GM18519 (cell line): ENCODE results near the gene CEP97.
"Not testable (repeated sequence)": the region's sequence is repeated elsewhere in the genome, so short reads cannot be mapped to it uniquely, and the experiment has no call there.

Experiments
- ATAC-seq: cut with Tn5 transposase; IDR thresholded peaks from one replicate; pipeline ENCODE4 v1.9.1; 2021; ENCODE audit warnings: mild to moderate bottlenecking, moderate library complexity; ENCODE audit not compliant: unreplicated experiment, low FRiP score

The CEP97 gene, protein sequence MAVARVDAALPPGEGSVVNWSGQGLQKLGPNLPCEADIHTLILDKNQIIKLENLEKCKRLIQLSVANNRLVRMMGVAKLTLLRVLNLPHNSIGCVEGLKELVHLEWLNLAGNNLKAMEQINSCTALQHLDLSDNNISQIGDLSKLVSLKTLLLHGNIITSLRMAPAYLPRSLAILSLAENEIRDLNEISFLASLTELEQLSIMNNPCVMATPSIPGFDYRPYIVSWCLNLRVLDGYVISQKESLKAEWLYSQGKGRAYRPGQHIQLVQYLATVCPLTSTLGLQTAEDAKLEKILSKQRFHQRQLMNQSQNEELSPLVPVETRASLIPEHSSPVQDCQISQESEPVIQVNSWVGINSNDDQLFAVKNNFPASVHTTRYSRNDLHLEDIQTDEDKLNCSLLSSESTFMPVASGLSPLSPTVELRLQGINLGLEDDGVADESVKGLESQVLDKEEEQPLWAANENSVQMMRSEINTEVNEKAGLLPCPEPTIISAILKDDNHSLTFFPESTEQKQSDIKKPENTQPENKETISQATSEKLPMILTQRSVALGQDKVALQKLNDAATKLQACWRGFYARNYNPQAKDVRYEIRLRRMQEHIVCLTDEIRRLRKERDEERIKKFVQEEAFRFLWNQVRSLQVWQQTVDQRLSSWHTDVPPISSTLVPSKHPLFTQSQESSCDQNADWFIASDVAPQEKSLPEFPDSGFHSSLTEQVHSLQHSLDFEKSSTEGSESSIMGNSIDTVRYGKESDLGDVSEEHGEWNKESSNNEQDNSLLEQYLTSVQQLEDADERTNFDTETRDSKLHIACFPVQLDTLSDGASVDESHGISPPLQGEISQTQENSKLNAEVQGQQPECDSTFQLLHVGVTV

DNA sequence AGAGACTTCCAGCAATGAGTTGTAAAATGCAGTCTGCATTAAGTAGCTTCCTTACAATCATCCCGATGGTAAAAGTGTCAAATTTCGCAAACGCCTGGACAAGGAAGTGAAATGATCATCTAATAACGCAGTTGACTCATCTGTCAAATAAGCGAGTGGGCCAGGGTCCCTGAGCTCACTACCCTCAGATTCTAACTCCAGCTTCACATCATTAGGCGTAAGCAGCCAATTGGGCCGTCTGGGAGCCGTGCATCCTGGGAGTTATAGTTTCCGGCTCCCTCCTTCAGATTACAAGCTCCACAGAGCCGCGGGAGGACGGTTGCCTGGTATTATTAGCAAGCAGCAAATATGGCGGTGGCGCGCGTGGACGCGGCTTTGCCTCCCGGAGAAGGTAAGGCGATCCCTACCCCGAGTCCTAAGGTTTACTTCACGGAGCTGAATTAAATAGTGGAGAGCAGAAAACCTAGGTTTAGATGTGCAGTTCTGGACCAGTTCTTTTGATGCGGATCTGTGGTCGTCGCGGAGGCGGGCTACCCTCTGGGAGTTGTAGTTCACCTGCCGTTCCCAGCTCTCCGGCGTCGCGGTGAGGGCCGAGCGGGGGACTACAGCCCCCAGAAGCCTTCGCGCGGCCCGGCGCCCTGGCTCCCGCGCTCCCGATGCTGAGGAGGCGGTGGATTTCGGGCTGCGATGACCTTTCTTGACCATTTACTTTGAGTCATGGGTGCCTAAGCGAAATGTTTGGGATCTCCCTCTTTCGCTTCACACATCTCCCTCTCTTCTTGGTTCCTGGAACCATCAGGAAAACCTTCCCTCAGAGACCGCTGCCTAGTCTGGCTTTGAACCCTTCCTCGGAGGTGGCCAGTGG, at the start of gene CEP97:
TSS of gene CEP97 (plus strand) at position 286 of the 865 bp plus-strand sequence. CDS start at position 349, 63 bp downstream.
- ATAC-seq = peak; percentile 68

DNA sequence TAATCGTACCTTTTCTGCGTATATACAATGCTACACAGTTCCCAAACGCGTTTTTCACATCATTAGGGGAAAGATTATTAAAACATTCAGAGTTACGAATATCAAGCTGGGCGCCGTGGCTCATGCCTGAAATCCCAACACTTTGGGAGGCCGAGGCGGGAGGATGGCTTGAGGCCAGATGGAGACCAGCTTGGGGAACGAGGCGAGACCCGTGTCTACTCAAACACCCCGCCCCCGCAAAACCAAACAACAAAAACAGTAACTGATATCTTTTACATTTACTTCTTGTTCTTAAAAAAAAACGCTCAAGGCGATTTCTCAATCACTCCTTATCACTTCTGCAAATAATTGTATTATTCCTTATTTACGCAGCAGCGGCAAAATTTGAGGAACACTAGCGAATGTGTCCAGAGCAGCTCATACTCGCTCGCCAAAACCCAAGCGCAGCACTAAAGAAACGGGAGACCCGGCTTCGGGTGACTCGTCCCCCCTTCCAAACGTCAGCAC, 48.7 kb upstream of the CEP97 start:
- no peak for ATAC-seq

DNA sequence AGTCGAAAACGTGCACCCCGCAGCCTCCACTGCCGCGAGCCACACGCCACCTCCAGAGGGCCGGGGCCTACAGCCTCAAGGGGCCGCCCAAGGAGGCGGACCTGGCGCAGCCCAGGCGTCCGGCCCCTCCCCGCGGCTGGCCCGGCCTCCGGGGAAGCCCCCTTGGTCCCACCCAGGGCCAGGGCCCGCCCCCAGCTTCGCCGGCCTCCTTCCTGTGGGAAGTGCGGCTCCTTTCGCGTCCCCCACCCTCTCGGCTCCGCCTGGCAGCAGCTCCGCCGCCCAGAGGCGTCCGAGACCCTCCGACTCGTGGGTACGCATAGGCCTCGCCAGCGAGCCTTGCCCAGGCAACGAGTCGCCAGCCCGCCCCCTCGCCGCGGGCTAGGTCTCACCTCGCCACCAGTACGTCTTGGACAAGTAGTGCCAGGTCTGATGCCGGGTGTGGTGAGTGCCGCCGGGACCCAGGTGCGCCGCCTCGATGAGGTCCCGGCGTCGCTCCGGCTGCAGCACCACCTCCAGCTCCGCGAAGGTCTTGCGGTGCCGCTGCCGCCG, 48.1 kb upstream of the CEP97 start:
- peak; percentile 80 for ATAC-seq

DNA sequence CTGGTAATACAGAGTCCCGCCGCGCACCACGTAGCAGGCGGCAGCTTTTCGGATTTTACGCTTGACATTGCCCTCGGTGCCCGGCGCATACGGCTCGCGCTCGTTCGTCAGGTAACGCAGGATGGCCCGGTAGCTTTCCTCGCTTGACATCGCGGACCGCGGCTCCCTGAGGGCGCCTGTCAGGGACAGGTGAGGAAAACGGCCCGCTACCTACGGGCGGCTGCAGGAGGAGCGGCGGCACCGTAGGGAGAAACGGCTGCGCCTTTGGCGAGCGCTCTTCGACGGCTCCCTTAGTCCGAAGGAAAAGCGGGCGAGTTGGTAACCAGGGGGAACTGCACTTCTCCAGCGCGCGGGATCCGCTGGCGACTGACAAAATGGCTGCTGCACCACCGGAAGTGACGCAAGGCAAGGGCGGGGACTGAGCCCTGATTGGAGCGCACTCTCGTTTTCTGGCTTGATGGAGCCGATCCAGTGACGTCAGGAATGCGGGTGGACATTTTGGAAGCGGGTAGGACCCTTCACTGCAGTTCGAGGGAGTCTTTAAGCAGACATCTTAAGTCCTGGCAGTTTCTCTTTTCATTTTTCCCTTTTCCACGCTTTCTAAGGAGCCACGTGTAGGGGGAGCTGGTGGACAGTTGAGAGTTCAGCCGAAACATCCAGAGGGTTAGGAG, 47.5 kb upstream of the CEP97 start, which contains the start of gene ZBTB11:
TSS of gene ZBTB11 (minus strand) at position 368 of the 671 bp plus-strand sequence. CDS start at position 150, 218 bp downstream.
- ATAC-seq = peak; percentile 65

DNA sequence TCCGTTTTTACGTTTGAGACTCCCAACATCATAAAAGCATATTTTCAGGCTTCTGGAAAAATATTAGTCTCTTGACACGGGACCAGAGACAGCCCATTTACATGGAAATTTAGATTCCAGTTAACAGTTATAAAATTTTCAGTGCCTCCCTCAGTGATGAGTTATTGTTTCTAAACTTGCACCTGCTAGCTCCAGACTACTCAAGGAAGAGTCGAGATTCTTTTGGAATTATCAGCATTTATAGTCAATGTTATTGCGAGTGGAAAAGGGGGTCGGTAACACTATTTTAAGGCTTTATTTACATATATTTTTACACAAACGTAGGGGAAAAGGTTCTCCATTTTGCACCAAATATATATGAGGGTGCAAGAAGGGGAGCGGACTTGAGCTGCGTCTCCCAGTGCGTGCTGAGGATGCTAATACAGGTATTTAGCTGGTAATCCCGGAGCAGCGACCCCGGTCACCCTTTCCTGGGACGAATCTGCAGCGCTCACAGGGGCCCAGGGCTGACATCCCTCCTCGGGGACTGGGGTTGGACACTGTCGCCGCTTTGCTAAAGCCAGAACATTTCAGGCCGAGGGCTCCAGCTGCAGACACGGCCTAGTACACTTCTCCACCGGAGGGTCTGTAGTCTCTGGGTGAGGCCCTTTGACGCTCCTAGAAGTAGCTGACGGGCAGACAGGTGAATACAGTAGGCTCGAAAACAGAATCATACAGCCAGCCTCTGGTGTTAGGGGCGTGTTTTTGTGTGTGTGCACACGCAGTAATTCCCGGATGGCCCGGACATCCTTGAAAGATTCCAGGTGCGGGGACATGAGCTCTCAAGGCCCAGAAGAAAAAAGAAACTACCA, 46.8 kb upstream of the CEP97 start:
- no peak for ATAC-seq

DNA sequence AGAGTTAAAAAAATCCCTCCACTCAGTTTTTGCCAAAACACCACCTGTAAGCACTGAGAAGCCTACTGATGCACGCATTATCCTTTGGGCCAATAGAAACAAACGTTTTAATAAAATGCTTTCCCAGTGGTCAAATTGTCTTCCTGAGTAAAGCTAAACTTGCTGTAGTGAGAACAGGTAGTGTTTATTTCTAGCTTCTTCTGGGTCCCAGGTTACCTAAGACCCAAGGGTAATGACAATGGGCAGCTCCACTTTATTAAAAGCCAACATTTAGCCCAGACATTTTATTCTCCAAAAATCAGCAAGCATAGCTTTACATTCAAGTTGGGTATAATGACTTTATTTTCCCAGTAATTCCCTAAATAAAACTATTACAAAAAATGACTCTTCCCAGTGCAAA, 45.6 kb upstream of the CEP97 start:
- ATAC-seq = not testable (repeated sequence)

DNA sequence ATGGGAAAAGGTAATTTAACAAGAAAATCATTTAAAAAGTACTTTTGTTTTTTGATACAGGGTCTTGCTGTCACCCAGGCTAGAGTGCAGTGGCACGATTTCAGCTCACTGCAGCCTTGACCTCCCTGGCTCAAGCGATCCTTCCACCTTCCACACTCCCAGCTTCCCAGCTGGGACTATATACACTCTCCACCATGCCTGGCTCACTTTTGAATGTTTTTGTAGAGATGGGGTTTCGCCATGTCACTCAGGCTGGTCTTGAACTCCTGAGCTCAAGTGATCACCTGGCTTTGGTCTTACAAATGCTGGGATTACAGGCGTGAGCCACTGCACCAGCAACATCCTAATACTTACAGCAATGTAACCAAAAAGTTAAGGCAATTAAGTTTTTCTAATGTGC, 43.9 kb upstream of the CEP97 start:
- no peak for ATAC-seq

DNA sequence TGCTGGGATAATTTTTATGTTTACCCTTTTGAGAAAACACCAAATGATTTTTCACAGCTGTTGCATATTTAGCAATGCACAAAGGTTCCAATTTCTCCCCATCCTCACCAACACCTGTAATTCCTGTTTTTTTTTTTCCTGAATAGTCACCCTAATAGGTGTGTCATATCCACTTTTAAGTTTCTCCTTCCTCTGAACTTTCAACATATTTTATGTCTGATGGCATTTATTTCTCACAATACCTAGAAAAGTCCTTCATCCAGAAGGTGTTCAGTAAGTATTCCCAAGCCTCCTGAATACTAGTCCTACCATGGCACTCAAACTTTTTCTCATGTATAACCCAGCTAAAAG, 39.4 kb upstream of the CEP97 start:
- no peak for ATAC-seq

DNA sequence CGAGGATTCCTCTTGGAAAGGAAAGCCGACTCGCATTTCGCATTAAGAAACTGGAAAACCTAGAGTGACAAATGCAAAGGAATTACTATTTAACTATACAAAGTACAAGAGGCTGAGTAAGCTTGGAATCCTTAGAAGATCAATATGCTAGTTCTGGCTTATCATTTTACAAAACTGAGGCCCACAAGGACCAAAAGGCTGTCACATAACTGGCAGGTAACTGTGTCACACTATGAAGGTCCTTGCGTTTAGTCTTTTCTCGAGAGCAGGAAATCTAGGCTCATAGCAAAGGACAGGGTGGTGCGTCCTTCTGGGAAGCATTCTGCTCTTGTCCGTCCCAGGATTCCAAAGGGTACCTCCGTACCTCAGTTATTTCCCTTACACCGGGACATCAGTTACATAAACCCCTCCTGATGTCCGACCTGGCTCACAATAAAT, 38.5 kb upstream of the CEP97 start:
- ATAC-seq = no peak

DNA sequence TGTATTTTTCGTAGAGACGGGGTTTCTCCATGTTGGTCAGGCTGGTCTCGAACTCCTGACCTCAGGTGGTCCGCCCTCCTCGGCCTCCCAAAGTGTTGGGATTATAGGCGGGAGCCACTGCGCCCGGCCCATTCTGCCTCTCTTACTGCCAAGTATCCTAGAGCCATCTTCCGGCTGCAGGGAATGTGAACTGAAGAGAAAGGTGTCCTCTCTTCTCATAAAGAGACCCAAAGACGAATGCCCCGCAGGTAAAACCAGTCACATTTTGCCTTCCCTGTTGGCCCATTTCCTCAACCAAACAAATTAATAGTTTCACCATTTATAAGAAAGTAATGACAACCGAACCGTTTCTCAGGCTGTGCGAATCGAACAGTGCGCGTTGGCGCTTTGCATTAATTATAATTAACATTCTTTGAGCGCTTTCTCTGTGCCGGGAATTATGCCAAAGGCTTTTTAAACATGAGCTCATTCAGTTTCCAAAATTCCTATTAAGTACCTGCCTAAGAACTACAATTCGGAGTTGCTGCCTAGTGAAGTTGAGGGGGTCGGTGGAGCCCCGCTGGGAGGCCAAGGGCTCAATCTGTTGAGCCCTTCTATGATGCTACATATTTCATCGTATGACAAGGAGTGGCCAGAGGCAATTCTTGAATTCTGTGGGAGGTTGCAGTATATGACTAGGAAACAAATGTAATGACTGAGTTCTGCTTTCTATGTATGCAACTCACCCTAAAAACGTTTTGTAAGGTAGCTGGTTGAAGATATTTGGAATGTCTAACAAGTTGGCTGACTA, 37.1 kb upstream of the CEP97 start:
- no peak for ATAC-seq

DNA sequence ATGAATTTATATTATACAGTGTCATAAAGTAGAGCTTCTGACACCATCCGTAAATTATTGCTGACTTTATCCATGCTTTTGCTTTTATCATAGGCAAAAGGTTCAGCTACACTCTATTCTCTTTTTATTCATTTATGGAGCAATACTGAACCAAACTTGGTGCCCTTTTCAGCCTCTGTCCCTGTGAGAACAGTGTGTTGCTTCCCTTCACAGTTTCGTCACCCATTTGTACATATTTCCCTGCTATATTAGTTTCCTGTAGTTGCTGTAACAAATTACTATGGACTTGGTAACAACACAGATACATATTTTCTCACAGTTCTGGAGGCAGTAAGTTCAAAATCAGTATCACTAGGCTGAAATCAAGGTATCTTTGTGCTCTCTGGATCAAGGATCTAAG, 35.1 kb upstream of the CEP97 start:
- ATAC-seq = no peak

DNA sequence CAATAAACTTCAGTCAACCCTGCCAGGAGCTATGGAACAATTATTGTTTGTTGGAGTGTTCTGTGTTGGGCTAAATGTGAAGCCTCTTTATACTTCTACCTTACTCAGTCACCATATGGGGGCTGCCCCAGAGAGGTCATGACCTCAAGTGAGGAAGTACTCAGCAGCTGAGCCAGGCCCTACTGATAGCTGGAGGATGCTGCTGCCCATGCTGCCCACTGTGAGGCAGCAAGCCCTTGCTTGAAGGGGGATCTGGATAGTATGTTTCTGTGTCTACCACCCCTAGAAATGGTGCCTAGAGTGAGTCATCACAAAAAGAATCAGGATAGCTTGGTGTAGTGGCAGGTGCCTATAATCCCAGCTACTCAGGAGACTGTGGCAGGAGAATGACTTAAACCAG, 33.4 kb upstream of the CEP97 start:
- no peak for ATAC-seq

DNA sequence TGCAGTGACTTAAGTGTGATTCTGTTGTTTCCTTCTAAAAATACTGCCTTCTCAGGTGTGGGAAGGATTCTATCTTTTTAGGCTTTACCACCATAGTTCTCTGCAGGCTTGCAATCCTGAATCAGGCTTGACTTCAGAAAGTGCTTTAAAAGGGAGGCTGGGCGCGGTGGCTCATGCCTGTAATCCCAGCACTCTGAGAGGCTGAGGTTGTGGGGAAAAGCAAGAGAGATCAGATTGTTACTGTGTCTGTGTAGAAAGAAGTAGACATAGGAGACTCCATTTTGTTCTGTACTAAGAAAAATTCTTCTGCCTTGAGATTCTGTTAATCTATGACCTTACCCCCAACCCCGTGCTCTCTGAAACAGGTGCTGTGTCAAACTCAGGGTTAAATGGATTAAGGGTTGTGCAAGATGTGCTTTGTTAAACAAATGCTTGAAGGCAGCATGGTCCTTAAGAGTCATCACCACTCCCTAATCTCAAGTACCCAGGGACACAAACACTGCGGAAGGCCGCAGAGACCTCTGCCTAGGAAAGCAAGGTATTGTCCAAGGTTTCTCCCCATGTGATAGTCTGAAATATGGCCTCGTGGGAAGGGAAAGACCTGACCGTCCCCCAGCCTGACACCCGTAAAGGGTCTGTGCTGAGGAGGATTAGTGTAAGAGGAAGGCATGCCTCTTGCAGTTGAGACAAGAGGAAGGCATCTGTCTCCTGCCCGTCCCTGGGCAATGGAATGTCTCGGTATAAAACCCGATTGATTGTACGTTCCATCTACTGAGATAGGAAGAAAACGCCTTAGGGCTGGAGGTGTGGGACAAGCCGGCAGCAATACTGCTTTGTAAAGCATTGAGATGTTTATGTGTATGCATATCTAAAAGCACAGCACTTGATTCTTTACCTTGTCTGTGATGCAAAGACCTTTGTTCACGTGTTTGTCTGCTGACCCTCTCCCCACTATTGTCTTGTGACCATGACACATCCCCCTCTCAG, 32.4 kb upstream of the CEP97 start:
- not testable (repeated sequence) for ATAC-seq

DNA sequence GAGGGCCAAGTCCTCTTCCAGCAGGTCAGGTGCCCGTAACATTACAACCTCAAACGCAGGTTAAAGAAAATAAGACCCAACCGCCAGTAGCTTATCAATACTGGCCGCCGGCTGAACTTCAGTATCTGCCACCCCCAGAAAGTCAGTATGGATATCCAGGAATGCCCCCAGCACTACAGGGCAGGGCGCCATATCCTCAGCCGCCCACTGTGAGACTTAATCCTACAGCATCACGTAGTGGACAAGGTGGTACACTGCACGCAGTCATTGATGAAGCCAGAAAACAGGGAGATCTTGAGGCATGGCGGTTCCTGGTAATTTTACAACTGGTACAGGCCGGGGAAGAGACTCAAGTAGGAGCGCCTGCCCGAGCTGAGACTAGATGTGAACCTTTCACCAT, 30.9 kb upstream of the CEP97 start:
- ATAC-seq = peak; percentile 91

DNA sequence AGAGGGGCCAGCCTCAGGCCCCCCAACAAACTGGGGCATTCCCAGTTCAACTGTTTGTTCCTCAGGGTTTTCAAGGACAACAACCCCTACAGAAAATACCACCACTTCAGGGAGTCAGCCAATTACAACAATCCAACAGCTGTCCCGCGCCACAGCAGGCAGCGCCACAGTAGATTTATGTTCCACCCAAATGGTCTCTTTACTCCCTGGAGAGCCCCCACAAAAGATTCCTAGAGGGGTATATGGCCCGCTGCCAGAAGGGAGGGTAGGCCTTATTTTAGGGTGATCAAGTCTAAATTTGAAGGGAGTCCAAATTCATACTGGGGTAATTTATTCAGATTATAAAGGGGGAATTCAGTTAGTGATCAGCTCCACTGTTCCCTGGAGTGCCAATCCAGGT, 29.6 kb upstream of the CEP97 start:
- not testable (repeated sequence) for ATAC-seq

DNA sequence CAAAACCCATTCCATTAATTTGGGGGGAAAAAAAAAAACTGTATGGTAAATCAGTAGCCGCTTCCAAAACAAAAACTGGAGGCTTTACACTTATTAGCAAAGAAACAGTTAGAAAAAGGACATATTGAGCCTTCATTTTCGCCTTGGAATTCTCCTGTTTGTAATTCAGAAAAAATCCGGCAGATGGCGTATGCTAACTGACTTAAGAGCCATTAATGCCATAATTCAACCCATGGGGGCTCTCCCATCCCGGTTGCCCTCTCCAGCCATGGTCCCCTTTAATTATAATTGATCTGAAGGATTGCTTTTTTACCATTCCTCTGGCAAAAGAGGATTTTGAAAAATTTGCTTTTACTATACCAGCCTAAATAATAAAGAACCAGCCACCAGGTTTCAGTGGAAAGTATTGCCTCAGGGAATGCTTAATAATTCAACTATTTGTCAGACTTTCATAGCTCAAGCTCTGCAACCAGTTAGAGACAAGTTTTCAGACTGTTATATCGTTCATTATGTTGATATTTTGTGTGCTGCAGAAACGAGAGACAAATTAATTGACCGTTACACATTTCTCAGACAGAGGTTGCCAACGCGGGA, 28.5 kb upstream of the CEP97 start:
- ATAC-seq = no peak
